Tracheal epithelial cell (primary cell): ENCODE measurements around the gene EXOC3L1. TPM values are rescaled to one million over a fixed set of nuclear protein-coding genes. Genes with fewer than 3 reads are reported as not detected.

Experiments used
- total RNA-seq: library from RNA; depleted of rRNA; stranded (reverse); fragments of >200 nt; gene quantifications from 2 replicates; pipeline ENCODE4 v1.2.1, GENCODE V29; 2014

EXOC3L1 gene
- not detected in 2 replicates for total RNA-seq

GRCh38 chr16:67190041-67190440 is at the start of gene EXOC3L1:
TSS of gene EXOC3L1 (minus strand) at chr16:67190136. CDS start at chr16:67189676, 460 bp downstream.

GRCh38 chr16:67226804-67227566 is 37.0 kb upstream of the EXOC3L1 start, which contains the start of gene TMEM208:
TSS of gene TMEM208 (plus strand) at chr16:67227130. CDS start at chr16:67227219, 89 bp downstream.

GRCh38 chr16:67199011-67199807 is 9.3 kb upstream of the EXOC3L1 start, which contains the start of gene ELMO3:
TSS of gene ELMO3 (plus strand) at chr16:67199131. CDS start at chr16:67199327, 196 bp downstream.

GRCh38 chr16:67191995-67192681 is 2.2 kb upstream of the EXOC3L1 start, which contains the start of gene E2F4:
TSS of gene E2F4 (plus strand) at chr16:67192155. CDS start at chr16:67192228, 73 bp downstream.

GRCh38 chr16:67183627-67184452 is 6.1 kb downstream of the EXOC3L1 start, which contains the start of gene MATCAP1:
TSS of gene MATCAP1 (minus strand) at chr16:67183963. CDS start at chr16:67180610, 3,353 bp downstream.

GRCh38 chr16:67170168-67170948 is 19.6 kb downstream of the EXOC3L1 start, which contains the start of gene NOL3:
TSS of gene NOL3 (plus strand) at chr16:67170538.

GRCh38 chr16:67164599-67165061 is 25.3 kb downstream of the EXOC3L1 start, which contains the start of gene HSF4:
TSS of gene HSF4 (plus strand) at chr16:67164745. CDS start at chr16:67164812, 67 bp downstream.

GRCh38 chr16:67150833-67151396 is 39.0 kb downstream of the EXOC3L1 start, which contains the start of gene B3GNT9:
TSS of gene B3GNT9 (minus strand) at chr16:67150998. CDS start at chr16:67150485, 513 bp downstream.

Other genes starting within 250 kb of the EXOC3L1 start
- gene CES3, start 228.9 kb downstream of the EXOC3L1 start, total RNA-seq: 2.7 and 5.3 TPM in 2 replicates
- 1.3 and 2.2 TPM in 2 replicates for gene CES4A, start 201.5 kb downstream of the EXOC3L1 start, total RNA-seq
- 95.7 and 123 TPM in 2 replicates for gene CBFB, start 161.0 kb downstream of the EXOC3L1 start, total RNA-seq
- 12.1 and 12.5 TPM in 2 replicates for gene PHAF1, start 80.2 kb downstream of the EXOC3L1 start, total RNA-seq
- 8.9 and 15.8 TPM in 2 replicates for gene B3GNT9, start 39.1 kb downstream of the EXOC3L1 start, total RNA-seq
- gene TRADD, start 30.2 kb downstream of the EXOC3L1 start, total RNA-seq: 35.4 and 48.2 TPM in 2 replicates
- gene FBXL8, start 30.2 kb downstream of the EXOC3L1 start, total RNA-seq: 8.0 and 8.3 TPM in 2 replicates
- 3.1 and 6.2 TPM in 2 replicates for gene HSF4, start 25.4 kb downstream of the EXOC3L1 start, total RNA-seq
- 30.1 and 32.4 TPM in 2 replicates for gene NOL3, start 19.6 kb downstream of the EXOC3L1 start, total RNA-seq
- 3.6 and 3.8 TPM in 2 replicates for gene MATCAP1, start 6.2 kb downstream of the EXOC3L1 start, total RNA-seq
- 51.2 and 72.3 TPM in 2 replicates for gene E2F4, start 2.0 kb upstream of the EXOC3L1 start, total RNA-seq
- 43.7 and 49.2 TPM in 2 replicates for gene ELMO3, start 9.0 kb upstream of the EXOC3L1 start, total RNA-seq
- gene TMEM208, start 37.0 kb upstream of the EXOC3L1 start, total RNA-seq: 30.4 and 45.8 TPM in 2 replicates
- 4.0 and 4.3 TPM in 2 replicates for gene FHOD1, start 57.3 kb upstream of the EXOC3L1 start, total RNA-seq
- 0.21 and 0.72 TPM in 2 replicates for gene SLC9A5, start 58.8 kb upstream of the EXOC3L1 start, total RNA-seq
- gene PLEKHG4, start 89.4 kb upstream of the EXOC3L1 start, total RNA-seq: 16.1 and 21.1 TPM in 2 replicates
- not detected in 2 replicates for gene KCTD19, start 136.6 kb upstream of the EXOC3L1 start, total RNA-seq
- not detected in 2 replicates for gene LRRC36, start 136.7 kb upstream of the EXOC3L1 start, total RNA-seq
- 0.24 and 0.43 TPM in 2 replicates for gene TPPP3, start 203.4 kb upstream of the EXOC3L1 start, total RNA-seq
- 3.4 and 3.6 TPM in 2 replicates for gene ZDHHC1, start 226.3 kb upstream of the EXOC3L1 start, total RNA-seq
- 1.9 and 3.8 TPM in 2 replicates for gene HSD11B2, start 241.0 kb upstream of the EXOC3L1 start, total RNA-seq